Stimulated activated effector memory CD8-positive, alpha-beta T cell treated with anti-CD3 and anti-CD28 coated beads, Interleukin-12 subunit alpha, Interleukin-12 subunit beta, amount 100 ng/mL, for 72 hours (primary cell): ENCODE results near the gene PRDM4.

Experiments used
- ATAC-seq: fragments of 150-1000 bp; cut with Tn5 transposase; 2 replicates; pipeline ENCODE4 v1.10.0; 2021
- DNase-seq, 2 donors: peaks; one replicate each; pipeline ENCODE4 v3.0.0; 2021 to 2022; ENCODE audit warnings: low spot score in 2 of 2
- H3K27ac Mint-ChIP-seq: one replicate; pipeline ENCODE4 v1.8.0; 2022; ENCODE audit warnings: mild to moderate bottlenecking, mixed read lengths
- H3K36me3 Mint-ChIP-seq: one replicate; pipeline ENCODE4 v1.8.0; 2022; ENCODE audit warnings: mild to moderate bottlenecking, mixed read lengths
- H3K4me1 Mint-ChIP-seq: one replicate; pipeline ENCODE4 v1.8.0; 2022; ENCODE audit warnings: mixed read lengths
- H3K4me3 Mint-ChIP-seq: one replicate; pipeline ENCODE4 v1.8.0; 2022; ENCODE audit warnings: mild to moderate bottlenecking, mixed read lengths
- H3K9me3 Mint-ChIP-seq: one replicate; pipeline ENCODE4 v1.8.0; 2022; ENCODE audit warnings: mixed read lengths

PRDM4 gene

DNA sequence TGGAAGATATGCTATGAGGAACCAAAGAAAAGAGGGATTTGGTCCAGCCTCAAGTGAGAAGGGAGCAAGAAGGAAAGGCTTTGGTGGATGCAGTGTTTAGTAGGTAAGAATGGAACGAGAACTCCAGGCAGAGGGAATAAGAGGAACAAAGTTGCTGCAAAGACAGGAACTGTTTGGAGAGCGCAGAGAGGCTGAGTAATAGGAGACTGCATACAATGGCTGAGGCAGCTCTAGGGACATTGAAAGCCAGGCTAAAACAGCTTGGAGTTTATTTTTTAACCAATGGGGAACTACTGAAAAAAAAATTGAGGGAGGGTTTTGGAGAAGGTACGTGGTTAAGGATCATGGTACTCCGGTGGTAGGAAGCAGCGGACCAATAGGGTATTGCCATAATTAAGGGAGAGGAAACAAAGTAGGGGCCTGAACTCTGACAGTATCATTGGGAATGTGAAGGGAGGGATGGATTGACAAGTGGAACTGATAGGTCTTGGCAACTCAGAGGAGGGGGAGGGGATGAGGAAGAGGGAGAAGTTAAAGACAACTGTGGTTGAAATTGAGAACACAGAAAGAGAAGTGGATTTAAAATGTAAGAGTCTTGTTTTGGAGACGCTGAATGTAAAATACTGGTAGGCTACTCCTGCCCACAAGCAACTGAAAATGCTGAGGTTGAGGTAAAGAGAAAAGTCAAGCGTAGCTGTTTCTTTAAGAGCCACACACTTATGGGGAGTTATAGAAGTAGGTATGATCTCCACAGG is 18.3 kb upstream of the PRDM4 start:
- no peak for ATAC-seq
- no peak overlapping the region for H3K27ac Mint-ChIP-seq
- H3K36me3 Mint-ChIP-seq, result no peaks in the 10 kb centered on the region
- DNase-seq, result no peak
- no peaks in the 10 kb centered on the region for H3K9me3 Mint-ChIP-seq
- peaks cover 15% of the 10 kb centered on the region for H3K4me1 Mint-ChIP-seq
- no peak overlapping the region for H3K4me3 Mint-ChIP-seq

DNA sequence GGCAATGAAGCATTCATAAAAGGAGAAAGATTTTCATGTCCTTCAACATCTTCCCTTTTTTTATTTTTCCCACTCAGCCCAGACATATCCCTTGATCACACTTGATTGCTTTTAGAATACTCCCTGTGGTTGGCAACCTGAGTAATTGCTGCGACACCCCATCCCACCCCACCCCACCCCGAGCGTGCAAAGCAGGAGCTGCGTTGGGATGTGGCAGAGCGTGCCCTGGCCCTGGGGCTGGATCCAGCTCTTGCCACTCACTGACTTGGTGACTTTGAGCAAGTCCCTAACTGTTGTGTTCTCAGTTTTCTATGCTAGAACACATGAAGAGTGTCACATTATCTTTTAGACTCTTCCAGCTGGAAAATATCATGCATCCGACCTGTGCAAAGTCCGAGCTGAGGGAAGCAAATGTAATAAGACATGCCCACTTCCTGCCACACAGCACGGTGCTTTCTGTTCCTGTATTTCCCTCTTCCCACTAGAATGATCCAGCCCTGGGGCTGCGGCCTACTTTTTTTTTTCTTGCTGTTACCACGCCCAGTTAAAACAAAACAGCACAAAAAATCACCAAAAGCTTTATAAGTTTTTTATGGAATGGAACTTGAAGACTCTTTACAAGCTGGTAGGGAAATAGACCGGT is 17.6 kb upstream of the PRDM4 start:
- Mint-ChIP-seq H3K4me1 (peaks cover 20% of the 10 kb centered on the region), H3K4me3 (no peak overlapping the region), H3K27ac (no peak overlapping the region), H3K36me3 (no peaks in the 10 kb centered on the region), H3K9me3 (no peaks in the 10 kb centered on the region)
- ATAC-seq (no peak), DNase-seq (no peak)

DNA sequence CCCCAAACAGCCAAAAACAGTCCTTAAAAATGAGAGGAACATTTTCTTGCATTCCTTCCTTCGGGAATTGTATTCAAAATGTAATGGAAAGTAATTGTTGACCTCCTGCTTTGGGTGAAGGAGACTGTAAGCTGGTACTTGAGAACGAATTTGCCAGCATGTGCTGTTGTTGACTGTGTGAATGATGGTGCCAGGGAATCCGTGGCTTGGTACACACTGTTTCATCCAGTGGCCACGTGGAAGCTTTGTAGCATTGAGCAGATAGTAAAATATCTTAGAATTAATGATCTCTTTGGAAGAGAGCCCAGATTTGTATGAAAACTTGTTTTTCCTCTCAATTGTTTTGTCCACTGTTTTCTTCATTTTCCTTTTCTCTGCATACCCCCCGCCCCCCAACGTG is 15.2 kb upstream of the PRDM4 start:
- no peak for ATAC-seq
- Mint-ChIP-seq H3K27ac (no peak overlapping the region), H3K4me1 (peaks cover 20% of the 10 kb centered on the region), H3K4me3 (no peak overlapping the region), H3K9me3 (no peaks in the 10 kb centered on the region), H3K36me3 (no peaks in the 10 kb centered on the region)
- DNase-seq, result no peak

DNA sequence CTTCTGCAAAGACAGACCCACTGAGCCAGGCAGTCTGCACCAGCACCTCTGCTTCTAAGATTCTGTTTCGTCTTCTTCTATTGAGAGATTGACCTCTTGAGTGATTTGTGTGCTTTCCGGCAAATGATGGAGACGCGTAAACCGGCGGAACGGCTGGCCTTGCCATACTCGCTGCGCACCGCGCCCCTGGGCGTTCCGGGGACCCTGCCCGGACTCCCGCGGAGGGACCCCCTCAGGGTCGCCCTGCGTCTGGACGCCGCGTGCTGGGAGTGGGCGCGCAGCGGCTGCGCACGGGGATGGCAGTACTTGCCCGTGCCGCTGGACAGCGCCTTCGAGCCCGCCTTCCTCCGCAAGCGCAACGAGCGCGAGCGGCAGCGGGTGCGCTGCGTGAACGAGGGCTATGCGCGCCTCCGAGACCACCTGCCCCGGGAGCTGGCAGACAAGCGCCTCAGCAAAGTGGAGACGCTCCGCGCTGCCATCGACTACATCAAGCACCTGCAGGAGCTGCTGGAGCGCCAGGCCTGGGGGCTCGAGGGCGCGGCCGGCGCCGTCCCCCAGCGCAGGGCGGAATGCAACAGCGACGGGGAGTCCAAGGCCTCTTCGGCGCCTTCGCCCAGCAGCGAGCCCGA is 14.3 kb upstream of the PRDM4 start:
- DNase-seq, result no peak
- H3K4me1 Mint-ChIP-seq, result peaks cover 20% of the 10 kb centered on the region
- H3K4me3 Mint-ChIP-seq, result peak overlapping the region; percentile 34
- no peak overlapping the region for H3K27ac Mint-ChIP-seq
- peak; percentile 46 for ATAC-seq
- no peaks in the 10 kb centered on the region for H3K9me3 Mint-ChIP-seq
- H3K36me3 Mint-ChIP-seq, result no peaks in the 10 kb centered on the region

DNA sequence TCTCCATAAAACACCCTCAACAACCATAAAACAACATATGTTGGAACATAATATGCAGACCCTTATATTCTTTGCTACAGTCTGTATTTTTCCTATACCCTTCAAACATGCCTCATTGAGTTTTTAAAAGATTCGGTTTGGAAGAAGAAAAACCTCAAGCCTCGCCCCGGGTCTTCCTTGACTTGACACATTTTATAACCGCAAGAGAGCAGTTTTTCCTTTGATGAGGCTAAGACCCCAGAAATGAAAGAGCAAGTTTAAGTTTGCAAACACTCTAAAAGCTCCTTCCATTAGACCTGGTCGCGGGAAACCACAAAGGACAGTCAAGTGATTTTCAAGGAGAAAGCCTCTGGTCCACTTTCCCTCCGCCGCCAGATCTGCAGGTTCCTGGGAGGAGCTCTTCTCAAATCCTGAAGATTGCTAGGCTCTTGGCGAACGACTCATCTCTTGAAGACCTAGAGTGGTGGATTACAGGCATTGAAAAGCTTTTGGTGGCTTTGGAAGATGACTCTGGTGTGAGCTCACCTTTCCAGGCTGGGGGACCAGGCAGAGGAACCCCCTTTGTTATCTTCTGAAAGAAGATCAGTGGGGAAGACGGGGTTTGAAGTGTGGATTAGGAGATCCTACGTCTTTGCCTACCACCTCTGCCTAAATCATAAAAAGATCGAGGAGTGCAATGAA is 13.6 kb upstream of the PRDM4 start, which contains the start of gene ASCL4:
TSS of gene ASCL4 (plus strand) at position 356 of the 681 bp plus-strand sequence. CDS start 515 bp downstream, outside the sequence.
- Mint-ChIP-seq H3K27ac (no peak within 1 kb of the TSS), H3K9me3 (no peaks in the 10 kb centered on the region), H3K4me1 (peaks cover 19% of the 10 kb centered on the region), H3K36me3 (no peaks in the 10 kb centered on the region), H3K4me3 (peak within 1 kb of the TSS; percentile 34)
- no peak for DNase-seq
- no peak for ATAC-seq

DNA sequence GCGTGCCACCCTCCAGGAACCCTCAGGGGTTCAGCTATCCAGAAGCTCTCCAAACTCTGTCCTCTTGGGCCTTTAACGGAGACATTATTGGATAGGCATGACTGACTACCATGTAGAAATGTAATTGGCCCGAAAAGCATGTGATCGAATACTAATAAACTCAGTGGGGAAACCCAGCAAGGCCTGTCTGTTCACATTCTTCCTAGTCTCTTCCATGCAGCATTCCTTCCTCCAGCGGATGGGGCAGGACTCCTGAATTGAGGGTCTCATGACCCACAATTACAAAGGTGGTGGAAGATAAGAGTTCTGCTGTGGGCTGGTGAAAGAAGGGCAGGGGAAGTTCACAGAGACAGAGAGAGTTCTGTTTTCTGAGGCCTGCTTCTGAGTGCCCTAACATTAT is 6.5 kb upstream of the PRDM4 start:
- no peak overlapping the region for H3K27ac Mint-ChIP-seq
- no peaks in the 10 kb centered on the region for H3K4me1 Mint-ChIP-seq
- no peak for DNase-seq
- H3K36me3 Mint-ChIP-seq, result no peaks in the 10 kb centered on the region
- H3K9me3 Mint-ChIP-seq, result peaks cover 3% of the 10 kb centered on the region
- no peak for ATAC-seq
- H3K4me3 Mint-ChIP-seq, result no peak overlapping the region

DNA sequence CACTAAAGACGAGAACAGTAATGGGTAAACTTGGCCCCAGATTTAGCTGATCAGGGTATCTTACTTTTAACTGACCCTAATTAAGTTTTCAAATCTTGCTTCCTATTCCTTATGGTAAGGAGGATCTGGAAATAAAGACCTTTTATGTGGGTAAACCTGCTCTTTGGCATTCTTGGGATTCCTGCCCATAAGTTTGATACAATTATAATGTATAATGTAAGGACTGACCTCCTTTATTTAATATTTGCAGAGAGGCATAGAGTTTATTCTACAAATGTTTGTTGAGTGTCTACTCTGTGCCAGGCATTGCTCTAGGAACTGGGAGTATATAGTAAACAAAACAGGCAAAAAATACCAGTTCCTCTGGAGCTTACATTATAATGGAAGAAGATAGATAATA is 4.4 kb upstream of the PRDM4 start:
- Mint-ChIP-seq H3K4me3 (no peak overlapping the region), H3K4me1 (peaks cover under 1% of the 10 kb centered on the region), H3K27ac (no peak overlapping the region), H3K36me3 (peaks cover 6% of the 10 kb centered on the region), H3K9me3 (peaks cover 3% of the 10 kb centered on the region)
- DNase-seq (no peak), ATAC-seq (no peak)

DNA sequence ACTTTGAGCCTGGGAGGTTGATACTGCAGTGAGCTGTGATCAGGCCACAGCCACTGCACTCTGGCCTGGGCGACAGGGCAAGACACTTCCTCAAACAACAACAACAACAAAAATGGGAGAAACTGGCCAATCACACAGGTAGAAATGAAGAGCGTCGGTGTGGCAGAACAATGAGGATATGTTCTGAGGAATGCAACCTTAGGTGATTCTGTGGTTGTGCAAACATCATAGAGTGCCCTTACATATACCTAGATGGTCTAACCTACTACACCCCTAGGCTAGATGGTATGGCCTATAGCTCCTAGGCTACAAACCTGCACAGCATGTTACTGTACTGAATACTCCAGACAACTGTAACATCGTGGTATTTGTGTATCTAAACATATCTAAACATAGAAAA is 3.7 kb upstream of the PRDM4 start:
- no peak for ATAC-seq
- DNase-seq, result no peak
- peaks cover 6% of the 10 kb centered on the region for H3K36me3 Mint-ChIP-seq

DNA sequence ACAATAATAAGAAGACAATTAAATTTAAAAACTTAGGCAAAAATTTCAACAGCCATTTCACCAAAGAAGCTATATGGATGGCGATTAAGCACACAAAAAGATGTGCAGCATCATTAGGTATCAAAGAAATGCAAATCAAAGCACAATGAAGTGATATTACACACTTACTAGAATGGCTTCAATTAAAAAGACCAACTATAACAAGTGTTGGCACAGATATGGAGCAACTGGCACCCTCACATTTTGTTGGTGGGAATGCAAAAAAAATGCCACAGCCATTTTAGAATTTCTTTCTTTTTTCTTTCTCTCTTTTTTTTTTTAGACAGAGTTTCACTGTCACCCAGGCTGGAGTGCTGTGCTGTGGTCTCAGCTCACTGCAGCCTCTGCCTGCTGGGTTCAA is 1.9 kb upstream of the PRDM4 start:
- ATAC-seq (no peak), DNase-seq (no peak)
- peaks cover 14% of the 10 kb centered on the region for H3K4me1 Mint-ChIP-seq
- no peak overlapping the region for H3K4me3 Mint-ChIP-seq
- peaks cover 3% of the 10 kb centered on the region for H3K9me3 Mint-ChIP-seq
- no peak overlapping the region for H3K27ac Mint-ChIP-seq
- peaks cover 6% of the 10 kb centered on the region for H3K36me3 Mint-ChIP-seq

More for the DNA sequence above, 3.7 kb upstream of the PRDM4 start:
- Mint-ChIP-seq H3K27ac (no peak overlapping the region), H3K4me3 (no peak overlapping the region), H3K4me1 (peaks cover 7% of the 10 kb centered on the region), H3K9me3 (peaks cover 3% of the 10 kb centered on the region)

DNA sequence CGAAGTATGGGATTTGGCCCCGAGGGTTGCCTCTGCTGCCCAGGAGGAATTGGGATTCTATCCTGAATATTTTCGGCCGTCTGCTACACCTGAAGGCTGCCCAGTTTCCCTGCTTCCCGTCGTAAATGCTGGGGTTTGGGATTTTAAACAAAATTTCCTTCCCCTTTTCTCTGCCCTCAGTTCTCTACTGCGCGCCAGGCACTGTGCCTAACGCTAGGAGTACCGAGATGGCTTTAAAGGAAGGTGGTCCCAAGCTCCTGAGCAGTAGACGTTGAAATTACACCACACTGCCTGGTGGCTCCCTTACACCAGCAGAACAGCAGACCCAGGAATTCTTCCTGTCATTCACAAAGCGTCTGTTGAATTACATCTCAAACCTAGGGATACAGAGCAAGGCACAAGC is 566 bp upstream of the PRDM4 start:
- Mint-ChIP-seq H3K27ac (peak overlapping the region; percentile 87), H3K9me3 (peaks cover 3% of the 10 kb centered on the region), H3K4me1 (peaks cover 14% of the 10 kb centered on the region), H3K4me3 (peak overlapping the region; percentile 84), H3K36me3 (peaks cover 6% of the 10 kb centered on the region)
- DNase-seq (no peak), ATAC-seq (no peak)

DNA sequence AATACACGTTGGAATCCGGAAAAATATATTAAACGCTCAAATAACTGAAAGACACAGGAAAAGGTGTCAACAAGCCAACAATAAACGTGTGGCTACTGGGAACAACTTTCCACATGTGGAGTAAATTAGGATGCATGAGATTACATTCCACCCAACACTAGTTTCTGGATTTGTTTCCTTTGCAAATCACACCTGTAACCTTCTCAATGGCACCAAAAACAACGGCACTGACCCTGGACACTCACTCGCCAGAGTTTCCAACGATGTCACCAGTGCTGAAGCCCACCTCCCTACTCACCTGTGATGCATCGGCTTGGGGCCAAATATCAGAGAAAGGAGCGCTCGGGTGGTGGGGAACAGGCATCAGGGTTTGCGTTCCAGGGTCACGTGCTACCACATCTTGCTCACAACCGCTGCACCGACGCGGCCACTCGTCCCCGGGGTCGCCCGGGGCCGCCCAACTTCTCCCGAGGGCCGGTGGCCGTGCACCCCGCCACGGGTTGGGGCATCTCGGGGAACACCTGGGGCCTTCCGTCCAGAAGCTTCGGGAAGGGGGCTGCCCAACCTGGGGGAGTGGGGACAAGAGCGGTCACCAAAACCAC is 629 bp downstream of the PRDM4 start:
- peak; percentile 33 for ATAC-seq
- DNase-seq, result peak; percentile 12 to 71
- Mint-ChIP-seq H3K36me3 (peaks cover 6% of the 10 kb centered on the region), H3K4me1 (peaks cover 14% of the 10 kb centered on the region), H3K27ac (peak overlapping the region; percentile 87), H3K9me3 (peaks cover 3% of the 10 kb centered on the region), H3K4me3 (peak overlapping the region; percentile 84)

DNA sequence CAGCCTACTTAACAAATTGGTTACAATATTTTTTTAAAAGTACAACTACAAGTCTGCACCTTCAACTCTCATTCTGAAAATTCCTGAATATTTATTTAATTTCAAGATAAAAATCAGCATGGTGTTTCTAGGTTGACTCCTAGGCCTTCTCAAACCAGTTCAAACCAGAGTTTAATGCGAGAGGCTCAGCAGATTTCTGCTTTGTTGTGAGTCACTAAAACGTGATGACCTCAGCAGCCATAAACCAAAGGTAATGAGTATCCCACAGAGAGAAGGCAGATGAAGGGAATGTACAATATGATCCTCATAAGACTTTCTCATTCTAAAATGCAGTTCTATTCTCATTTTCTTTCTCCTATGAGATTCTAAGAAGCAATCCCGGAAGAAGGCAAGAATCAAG is 1.5 kb downstream of the PRDM4 start:
- peaks cover 6% of the 10 kb centered on the region for H3K36me3 Mint-ChIP-seq

DNA sequence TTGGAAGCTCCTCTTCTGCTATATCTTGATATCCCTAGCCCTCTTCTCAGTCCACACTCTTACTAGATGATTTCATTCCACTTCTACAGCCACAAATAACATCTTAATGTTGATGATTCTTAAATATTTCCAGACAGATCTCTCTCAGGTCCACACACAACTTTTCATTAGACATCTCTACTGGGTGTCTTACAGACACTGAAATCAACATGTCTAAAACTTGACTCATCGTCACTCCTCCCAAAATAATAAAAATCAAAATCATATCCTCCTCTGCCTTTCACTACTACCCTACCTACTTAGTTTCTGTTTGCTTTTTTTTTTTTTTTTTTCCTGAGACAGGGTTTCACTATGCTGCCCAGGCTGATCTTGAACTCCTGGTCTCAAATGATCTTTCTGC is 11.9 kb downstream of the PRDM4 start:
- no peaks in the 10 kb centered on the region for H3K4me1 Mint-ChIP-seq
- H3K4me3 Mint-ChIP-seq, result no peak overlapping the region
- no peaks in the 10 kb centered on the region for H3K9me3 Mint-ChIP-seq
- H3K36me3 Mint-ChIP-seq, result peaks cover 30% of the 10 kb centered on the region
- no peak for ATAC-seq
- no peak overlapping the region for H3K27ac Mint-ChIP-seq
- no peak for DNase-seq

More for the DNA sequence above, 1.5 kb downstream of the PRDM4 start:
- Mint-ChIP-seq H3K4me3 (peak overlapping the region; percentile 84), H3K9me3 (peaks cover 3% of the 10 kb centered on the region), H3K4me1 (peaks cover 14% of the 10 kb centered on the region), H3K27ac (peak overlapping the region; percentile 87)
- ATAC-seq (peak; percentile 65), DNase-seq (no peak)

DNA sequence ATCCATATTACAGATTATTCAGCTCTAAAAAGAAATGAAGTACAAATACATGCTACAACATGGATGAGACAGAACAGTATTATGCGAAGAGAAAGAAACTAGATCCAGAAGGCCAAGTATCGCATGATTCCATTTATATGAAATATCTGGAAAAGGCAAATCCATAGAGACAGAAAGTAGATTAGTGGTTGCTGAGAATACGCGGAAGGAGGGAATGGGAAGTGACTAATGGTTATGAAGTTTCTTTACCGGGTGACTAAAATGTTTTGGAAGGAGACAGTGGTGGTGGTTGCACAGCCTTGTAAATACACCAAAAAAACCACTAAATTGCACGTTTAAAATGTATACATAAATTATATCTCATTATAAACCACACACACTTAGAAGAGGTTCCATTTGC is 12.5 kb downstream of the PRDM4 start:
- Mint-ChIP-seq H3K4me1 (no peaks in the 10 kb centered on the region), H3K9me3 (no peaks in the 10 kb centered on the region), H3K36me3 (peaks cover 36% of the 10 kb centered on the region), H3K27ac (no peak overlapping the region), H3K4me3 (no peak overlapping the region)
- ATAC-seq (no peak), DNase-seq (no peak)

DNA sequence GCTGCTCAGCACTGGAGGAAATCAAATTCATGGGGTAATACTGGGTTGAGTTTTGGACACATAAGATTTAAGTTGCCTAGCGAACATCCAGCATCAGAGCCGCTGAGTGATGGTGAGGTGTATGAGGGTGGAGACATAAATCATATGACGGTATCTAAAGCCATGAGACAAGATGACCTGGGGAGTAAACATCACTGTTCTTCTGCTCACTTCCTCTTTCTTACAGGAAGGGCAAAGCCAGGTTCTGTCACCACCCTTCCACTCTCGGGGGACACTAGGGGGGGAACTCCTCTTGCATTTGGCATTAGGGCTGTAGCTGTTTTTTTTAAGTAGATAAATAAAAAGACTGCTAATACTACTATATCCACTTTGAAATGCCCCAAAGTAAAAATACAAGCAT is 24.0 kb downstream of the PRDM4 start:
- H3K36me3 Mint-ChIP-seq, result peaks cover 98% of the 10 kb centered on the region
- no peaks in the 10 kb centered on the region for H3K9me3 Mint-ChIP-seq
- H3K27ac Mint-ChIP-seq, result peak overlapping the region; percentile 33
- H3K4me3 Mint-ChIP-seq, result no peak overlapping the region
- DNase-seq, result no peak
- no peak for ATAC-seq
- peaks cover 7% of the 10 kb centered on the region for H3K4me1 Mint-ChIP-seq
